Activated CD8-positive, alpha-beta memory T cell treated with anti-CD3 and anti-CD28 coated beads for 1 hour (primary cell): Measurements from ENCODE around the gene CXCL8.
"Not testable (repeated sequence)": the region's sequence is repeated elsewhere in the genome, so short reads cannot be mapped to it uniquely, and the experiment has no call there.

Experiments used
- DNase-seq, 2 donors: peaks; one replicate each; pipeline ENCODE4 v3.0.0-alpha.2; 2020; ENCODE audit warnings: low read depth in 1 of 2; ENCODE audit errors: extremely low read depth in 1 of 2

CXCL8 gene

DNA sequence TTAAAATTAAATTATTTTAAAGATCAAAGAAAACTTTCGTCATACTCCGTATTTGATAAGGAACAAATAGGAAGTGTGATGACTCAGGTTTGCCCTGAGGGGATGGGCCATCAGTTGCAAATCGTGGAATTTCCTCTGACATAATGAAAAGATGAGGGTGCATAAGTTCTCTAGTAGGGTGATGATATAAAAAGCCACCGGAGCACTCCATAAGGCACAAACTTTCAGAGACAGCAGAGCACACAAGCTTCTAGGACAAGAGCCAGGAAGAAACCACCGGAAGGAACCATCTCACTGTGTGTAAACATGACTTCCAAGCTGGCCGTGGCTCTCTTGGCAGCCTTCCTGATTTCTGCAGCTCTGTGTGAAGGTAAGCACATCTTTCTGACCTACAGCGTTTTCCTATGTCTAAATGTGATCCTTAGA lies at the start of gene CXCL8:
CXCL8 (plus strand) TSS at position 217 of the 426 bp plus-strand sequence; CDS start at position 307, 90 bp downstream.
- DNase-seq: no peak

DNA sequence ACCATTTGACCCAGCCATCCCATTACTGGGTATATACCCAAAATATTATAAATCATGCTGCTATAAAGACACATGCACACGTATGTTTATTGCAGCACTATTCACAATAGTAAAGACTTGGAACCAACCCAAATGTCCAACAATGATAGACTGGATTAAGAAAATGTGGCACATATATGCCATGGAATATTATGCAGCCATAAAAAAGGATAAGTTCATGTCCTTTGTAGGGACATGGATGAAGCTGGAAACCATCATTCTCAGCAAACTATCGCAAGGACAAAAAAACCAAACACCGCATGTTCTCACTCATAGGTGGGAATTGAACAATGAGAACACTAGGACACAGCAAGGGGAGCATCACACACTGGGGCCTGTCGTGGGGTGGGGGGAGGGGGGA lies 49.2 kb upstream of the CXCL8 start:
- not testable (repeated sequence) for DNase-seq

DNA sequence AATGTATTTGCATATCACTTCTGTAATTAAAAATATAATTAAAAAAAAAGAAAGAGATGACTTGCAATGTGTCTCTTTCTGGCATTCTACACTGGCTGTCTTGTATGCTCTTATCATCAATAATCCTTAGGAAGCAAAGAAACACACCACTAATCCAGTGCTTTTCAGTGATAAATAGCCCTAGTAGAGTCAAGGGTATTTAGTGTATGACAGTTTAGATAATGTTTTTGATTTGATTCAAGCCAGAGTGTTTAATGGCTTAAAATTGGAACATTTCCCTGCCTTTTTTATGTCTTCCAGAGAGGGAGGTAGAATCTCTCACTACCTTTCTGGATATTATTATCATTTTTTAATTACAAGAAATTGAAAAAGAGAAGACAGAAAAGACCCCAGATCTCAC lies 48.6 kb upstream of the CXCL8 start:
- DNase-seq: no peak

DNA sequence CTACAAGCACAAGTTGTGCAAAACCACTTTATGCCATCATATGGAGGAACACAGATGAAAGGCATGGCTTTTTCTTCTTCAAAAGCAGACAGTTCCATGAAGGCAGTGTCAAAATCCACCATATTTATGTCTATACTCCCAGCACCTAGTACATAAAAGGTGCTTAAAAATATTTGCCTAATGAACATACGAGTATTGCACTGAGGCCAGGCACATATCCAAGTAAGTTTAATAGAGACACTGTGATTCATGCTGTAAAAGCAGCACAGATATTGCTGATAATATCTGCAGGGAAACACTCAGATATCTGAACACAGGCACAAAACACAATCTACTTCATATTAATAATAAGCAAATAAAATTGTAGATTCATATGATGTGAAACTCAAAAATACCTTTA lies 48.1 kb upstream of the CXCL8 start:
- no peak for DNase-seq

DNA sequence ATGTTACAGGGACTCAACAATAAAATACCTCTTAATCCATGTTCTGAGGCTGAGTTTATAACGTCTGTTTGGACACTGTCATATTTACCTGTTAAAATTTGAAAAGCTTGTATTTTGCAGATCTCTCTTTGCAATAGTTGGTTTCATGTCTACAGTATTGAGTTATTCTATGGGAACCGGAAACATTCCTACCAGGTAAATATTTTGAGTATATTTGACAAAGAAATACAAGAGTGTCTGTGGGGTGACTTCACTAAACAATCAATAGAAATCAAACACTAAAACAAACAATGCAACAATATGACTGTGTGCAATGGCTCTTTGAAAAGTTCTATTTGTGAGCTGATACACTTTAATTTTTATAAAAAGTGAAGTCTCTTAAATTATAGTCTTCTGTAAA lies 47.7 kb upstream of the CXCL8 start:
- no peak for DNase-seq

DNA sequence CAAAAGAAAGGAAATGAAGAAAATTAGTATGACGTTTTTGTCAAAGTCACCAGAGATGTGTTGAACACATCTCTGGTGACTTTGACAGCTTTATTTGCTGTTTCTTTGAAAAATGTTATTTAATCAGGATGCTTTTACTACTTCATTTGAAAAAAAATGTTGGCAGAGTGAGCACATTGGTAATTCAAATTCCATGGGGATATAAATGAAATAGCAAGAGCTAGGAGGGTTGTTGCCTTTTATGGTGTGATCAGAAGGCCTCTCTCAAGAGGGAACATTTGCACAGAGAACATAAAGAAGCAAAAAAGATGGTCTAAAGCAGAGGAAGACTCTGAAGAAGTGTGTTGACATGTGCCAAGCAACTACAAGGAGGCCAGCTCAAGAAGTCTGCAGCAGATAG lies 46.6 kb upstream of the CXCL8 start:
- DNase-seq: no peak

DNA sequence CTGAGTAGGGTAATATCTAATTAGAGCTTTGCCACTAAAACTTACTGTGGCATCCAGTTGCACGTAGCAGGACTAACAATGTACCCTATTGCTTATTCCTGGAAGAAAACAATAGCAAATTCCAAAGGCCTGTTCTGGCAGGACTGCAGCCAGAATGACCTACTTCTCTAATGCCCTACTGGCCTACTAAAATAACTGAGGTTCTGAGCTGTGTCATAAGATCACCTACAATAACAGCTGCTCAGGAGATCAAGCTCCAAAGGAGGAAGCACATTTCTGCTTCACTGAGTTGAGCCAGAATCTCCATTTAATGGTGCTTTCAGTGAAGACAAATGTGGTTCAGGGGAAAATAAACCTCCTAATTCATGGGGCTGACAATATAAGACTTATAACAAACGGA lies 42.2 kb upstream of the CXCL8 start:
- no peak for DNase-seq

DNA sequence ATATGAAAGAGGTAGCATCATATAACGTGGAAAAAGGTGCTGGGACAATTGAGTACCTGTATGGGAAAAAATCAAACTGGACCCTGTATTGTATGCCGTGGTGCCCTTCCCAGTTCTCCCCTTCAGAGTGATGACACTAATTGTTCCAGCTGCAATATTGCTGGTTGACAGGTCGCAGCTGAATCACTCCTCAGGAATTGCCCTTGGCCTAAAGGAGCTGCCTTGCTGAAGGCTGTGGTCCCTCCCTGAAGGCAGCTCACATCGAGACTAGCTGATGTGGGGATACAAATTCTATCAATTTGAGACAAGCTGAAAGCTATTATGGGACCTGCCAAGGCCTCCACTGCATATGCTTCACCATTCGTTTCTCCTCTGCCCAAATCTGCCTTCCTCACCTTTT lies 39.3 kb upstream of the CXCL8 start:
- no peak for DNase-seq

DNA sequence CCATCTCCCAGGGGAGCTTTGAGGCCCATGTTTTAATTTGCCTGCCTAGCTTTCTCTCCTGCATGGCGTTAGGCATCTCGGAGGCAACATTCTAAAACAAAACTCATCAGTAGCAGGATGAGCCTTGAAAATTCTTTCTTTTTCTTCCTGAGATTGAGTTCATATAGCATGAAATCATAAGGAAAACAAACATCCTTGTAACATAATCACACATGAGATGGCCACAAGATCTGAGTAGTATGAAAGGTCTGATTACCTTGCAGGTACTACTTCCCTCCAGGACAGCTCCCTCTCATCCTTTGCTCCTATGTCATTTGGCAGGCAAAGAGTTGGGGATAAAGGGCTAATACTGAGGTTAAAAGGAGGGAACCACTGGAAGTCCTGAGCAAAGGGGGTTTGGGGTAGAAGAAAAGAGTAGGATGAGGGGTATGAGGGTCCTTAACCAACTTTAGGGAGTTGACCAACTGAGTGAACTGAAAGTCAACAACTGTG lies 37.5 kb upstream of the CXCL8 start:
- no peak for DNase-seq

DNA sequence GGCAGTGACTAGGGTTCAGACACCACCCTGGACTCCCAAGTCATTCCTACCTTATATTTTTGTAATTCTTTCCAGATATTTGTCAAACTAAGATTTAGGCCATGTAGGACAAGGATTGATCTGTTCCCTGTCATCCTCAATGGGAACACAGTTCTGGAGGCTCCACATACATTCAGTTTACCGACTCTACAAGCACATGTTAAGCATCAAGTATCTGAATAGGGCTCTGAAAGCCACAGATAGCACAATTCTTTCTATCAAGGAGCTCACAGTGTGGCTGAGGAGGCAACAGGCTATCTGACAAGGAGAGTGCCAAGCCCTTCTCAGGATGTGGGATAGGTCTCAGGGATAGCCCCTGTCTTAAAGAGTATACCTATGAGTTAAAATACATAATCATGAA lies 37.0 kb upstream of the CXCL8 start:
- DNase-seq: no peak

DNA sequence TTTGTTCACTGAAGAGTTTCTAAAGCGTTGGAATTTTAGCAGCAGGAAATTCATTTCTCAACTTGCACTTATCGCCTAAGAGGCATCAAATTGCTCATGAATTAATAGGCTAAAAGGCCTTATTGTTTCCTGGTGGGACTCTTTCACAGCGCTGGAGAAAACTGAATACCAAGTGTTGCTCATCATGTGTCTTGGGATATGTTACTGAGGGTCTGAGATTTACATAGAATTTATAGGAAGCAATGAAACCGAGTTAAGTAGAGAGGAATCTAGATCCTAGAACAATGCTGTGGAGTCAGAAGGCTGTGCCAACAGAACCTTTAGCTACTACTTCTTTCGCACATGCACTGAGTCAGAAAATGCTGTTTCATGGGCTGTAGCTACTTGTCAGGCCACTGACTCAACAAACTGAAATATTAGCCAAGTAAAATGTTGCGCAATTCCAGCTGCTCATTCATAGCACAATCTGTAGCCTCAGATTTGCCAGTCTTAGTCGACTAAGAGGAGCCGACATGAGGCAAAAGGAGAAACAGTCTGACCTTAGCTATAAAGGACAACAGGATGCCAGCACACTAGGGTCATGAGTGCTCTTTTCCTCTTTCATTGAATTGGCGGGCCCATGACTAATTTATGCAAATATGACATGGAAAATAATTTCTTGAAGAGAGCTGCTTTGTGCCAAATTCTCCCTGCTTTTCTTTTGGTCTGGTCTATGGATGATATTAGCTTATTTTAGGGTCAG lies 35.9 kb upstream of the CXCL8 start:
- DNase-seq: no peak

DNA sequence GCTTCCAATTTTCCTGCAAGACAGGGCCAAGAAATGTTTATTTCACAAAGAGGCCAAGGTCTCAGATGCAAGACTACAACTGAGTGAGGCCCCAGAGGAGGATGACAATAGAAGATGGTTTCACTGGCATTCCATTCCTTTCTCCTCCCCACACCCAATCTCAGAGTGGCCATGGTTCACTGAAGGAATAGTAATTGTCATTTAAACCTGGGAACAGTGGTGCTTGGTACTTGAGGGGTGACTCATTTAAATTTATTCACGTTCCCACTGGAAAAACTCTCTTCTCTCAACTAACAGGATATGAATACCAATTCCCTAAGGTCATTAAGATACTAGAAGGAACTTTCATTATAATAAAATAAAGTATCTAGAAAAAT lies 35.3 kb upstream of the CXCL8 start:
- DNase-seq: no peak

DNA sequence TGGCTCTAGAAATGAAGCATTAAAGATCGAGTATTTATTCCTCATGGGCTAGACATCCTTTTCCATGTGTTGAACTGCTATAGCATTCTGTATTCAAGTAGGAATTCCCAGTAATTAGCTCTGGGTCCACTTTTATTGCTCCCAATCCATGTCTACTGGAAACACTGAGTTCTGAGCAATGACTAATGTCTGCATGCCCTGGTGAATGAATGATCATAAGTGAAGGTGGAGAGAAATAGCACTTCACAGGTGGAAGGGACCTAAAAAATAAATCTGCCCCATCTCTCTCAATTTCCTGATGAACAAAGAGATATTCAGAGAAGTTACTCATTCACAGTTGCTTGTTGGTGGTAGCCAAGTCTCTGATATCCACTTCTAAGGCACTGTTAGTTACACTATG lies 34.6 kb upstream of the CXCL8 start:
- DNase-seq: no peak

DNA sequence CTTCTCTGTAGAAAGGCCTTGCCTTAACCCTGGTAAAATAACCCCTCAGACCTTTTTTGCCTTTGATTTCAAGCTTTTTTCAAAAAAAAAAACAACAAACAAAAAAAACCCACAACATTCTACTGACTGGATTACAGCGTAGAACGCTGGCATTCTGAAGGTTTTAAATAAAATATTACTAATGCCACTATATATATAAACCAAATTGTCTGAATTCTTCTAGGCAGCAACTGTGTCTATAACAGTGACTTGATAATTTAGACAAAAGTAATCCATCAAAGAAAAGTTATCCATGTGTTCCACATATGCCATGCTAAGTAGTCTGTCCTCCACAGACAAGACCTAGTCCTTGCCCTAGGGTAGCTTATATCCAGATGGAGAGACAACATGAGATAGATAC lies 33.6 kb upstream of the CXCL8 start:
- no peak for DNase-seq

DNA sequence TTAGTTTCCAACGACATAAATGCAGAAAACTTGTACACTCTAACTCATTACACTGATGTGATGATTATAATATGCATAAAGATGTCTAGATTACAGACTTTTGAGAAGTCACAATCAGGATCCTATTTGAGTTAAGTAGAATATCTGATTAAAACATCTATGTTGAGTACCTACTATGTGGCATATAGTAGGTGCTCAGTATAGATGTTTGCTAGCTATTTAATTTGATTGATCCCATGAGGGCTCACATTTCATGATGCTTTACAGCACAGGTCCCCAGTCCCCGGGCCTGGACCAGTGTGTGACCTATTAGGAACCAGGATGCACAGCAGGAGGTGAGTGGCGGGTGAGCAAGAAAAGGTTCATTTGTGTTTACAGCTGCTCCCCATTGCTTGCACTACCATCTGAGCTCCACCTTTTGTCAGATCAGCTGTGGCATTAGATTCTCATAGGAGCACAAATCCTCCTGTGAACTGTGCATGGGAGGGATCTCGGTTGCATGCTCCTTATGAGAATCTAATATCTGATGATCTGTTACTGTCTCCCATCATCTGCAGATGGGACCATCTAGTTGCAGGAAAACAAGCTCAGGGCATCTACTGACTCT lies 33.0 kb upstream of the CXCL8 start:
- no peak for DNase-seq

DNA sequence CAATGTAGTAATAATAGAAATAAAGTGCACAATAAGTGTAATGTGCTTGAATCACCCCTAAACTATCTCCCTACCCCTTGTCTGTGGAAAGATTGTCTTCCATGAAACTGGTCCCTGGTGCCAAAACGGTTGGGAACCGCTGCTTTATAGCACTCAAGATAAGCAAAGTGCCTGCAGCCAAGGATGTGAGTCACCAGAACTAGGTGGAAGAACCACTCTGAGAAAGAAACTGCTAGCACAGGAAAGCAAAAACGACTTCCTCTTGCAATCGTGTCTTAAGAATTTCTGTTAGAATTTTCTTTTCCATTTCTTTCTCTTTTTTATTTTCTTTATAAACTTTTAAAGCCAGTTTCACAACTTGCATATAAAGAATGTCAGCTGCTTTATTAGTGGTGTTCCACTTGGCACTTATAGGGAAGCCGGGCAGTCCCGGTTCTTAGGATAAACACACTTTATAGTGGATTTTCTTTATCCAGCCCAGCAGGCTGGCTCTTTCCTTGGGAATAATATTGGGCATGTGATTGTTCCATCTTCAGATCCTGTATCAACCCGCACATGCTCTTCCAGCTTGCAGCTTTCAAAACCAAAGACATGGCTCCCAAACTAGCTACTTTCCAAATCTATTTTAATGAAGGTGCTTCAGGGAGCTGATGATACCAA lies 32.3 kb upstream of the CXCL8 start:
- DNase-seq: no peak

DNA sequence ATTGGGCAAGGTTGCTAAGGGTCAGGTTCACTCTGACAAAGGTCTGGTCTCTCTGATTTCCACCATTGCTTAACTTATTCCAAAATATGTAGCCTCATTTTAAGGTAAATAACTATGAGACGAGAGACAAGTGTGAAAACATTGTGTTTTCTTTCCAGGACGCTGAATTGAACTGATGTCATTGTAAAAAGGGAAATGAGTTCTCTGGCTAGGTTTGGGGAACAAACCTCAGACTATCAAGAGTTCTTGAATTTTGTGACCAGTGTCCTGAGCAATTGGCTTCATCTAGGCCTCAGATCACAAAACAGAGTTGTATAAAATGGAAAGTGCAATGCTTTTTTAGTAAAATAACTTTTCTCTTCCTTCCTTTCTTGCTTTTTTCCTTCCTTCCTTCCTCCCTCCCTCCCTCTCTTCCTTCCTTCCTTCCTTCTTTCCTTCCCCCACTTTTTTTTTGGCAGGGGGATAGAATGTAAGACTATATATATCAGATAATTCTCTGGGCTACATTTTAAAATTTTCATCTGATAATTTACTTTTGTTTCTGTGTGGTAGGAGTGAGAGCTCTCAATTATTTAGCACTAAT lies 30.8 kb upstream of the CXCL8 start:
- DNase-seq: no peak

DNA sequence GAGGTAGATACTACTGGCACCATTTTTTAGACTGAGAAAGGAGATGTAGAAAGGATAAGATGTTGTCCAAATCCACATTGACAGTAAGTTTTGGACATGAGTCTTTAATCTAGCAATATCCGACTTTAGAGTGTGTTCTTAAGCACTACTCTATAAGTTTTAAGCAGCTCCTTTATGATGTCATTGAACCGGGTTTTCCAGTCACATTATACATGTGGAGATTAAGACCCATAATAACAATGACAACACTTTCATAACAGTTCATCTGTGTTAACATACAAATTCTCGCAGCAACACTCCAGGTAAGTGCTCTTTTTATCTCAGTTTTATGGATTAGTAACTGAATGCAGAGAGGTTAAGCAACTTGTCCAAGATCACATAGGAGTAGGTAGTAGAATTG lies 30.3 kb upstream of the CXCL8 start:
- no peak for DNase-seq

DNA sequence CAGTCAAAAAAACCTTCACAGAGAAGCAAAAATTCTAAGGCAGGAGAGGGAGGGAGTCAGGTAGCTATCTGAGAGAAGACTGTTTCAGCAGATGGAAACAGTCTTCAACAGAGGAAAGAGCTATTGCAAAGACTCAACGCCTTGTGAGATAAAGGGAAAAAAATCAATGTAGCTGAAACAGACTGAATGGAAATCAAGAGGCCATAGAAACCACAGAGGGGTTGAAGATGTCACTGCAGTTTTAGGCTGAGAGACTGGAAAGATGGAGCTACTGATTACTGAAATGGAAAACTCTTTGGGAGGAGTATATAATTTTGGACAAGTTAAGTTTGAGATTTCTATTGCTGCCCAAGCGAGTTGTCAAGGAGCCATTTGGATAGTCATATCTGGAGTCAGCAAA lies 28.4 kb upstream of the CXCL8 start:
- DNase-seq: no peak

DNA sequence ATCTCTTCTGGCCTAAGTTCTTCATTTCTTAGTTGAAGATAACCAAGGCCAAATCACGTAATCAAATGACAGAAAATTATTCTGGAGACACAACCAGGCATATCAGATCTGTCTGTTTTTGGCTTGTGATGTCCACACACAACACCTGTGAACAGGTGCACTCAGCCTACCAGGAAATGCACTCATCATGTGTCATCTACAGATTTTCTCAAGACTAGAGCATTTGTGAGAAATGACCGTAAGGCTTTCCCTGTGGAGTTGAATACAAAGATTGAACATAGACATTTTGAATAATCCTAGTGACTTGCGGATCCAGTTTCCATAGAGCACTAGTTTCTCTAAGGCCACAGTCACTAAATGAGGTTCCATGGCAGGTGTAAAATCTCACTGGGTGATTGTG lies 26.7 kb upstream of the CXCL8 start:
- no peak for DNase-seq

DNA sequence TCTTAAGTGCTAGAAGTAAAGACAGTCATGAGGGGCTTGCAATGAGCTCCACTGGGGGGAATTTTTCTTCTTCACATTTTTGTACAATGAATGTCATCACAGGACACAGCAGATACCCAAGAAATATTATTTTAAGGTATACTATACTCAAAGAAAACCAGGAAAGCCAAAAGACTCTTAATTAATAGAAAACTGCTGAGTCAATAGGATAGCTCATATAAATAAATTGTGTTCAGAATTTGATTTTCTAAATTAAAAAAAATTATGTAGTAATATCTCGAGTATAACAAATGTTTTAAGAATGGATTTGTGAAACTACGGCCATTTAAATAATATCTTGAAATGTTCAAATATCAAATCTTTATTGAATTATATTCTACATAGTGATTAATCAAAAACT lies 25.7 kb upstream of the CXCL8 start:
- DNase-seq: no peak

DNA sequence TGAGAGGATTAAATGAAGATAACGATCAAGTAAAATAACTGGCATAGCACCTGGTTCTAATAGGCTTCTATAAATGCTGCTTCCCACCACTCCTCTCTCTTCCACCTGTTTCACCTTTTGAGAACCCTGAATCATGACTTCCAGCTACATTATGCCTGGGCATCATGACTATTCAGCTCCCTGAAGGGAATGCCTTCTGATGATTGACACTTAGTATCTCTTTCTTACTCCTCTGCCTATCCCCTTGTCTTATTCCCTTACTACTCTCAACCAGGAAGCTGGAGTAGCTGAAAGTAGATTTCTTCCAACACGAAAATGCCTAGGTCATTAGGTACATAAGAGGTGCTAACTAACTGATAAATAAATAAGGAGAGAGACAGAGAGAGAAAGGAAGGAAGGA lies 24.7 kb upstream of the CXCL8 start:
- DNase-seq: no peak
